PC-9 (cell line): ENCODE results near the gene ASB13.

Experiments
- EZH2 ChIP-seq: fragments of 200-600 bp; sonication (generic); IDR thresholded peaks from 2 replicates; pipeline ENCODE4 v1.8.0; 2017; ENCODE audit warnings: antibody characterized with exemption, low read depth
- TF ChIP-seq, protein P1 (sequence below): fragments of 200-600 bp; sonication (generic); conservative IDR thresholded peaks from 2 replicates; pipeline ENCODE4 v1.6.1; 2017; ENCODE audit warnings: mixed run types, antibody characterized with exemption, mild to moderate bottlenecking, moderate library complexity

DNA sequence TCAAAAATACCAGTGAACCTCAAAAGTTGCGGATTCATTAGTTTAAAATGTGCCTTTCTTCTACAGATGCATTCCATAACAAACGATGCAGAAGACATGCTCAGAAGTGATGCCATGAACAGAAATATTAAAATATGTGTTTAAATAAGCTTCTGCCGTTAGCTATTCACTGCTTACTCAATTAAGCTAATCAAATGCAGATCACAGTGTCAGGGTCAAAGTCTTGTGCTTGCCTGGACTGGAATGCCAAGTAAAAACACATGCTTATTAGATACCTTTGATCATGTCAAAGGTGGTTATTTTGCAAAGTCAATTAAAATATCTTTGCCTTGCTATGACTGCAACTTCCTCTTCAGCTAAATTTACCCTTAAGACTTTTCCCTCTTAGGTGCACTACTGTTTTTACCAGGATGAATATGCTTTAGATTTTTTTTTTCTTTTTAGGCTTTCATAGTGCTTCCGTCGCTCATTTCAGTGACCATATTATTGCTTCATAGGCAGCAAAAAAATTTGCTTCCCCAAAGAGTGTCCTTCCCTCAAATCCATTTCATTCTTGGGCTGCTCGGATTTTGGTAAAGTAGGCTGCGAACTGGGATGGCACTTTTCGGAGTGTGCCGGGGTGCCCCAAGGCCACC lies 905 bp downstream of the ASB13 start:
- TF ChIP-seq, protein P1, sequence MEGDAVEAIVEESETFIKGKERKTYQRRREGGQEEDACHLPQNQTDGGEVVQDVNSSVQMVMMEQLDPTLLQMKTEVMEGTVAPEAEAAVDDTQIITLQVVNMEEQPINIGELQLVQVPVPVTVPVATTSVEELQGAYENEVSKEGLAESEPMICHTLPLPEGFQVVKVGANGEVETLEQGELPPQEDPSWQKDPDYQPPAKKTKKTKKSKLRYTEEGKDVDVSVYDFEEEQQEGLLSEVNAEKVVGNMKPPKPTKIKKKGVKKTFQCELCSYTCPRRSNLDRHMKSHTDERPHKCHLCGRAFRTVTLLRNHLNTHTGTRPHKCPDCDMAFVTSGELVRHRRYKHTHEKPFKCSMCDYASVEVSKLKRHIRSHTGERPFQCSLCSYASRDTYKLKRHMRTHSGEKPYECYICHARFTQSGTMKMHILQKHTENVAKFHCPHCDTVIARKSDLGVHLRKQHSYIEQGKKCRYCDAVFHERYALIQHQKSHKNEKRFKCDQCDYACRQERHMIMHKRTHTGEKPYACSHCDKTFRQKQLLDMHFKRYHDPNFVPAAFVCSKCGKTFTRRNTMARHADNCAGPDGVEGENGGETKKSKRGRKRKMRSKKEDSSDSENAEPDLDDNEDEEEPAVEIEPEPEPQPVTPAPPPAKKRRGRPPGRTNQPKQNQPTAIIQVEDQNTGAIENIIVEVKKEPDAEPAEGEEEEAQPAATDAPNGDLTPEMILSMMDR = no peak
- TF ChIP-seq EZH2 = no peak
